GM21423 (cell line): ENCODE data around the gene PNP.

Experiments used
- ATAC-seq: cut with Tn5 transposase; IDR thresholded peaks from one replicate; pipeline ENCODE4 v1.9.1; 2021; ENCODE audit warnings: mild to moderate bottlenecking, moderate library complexity; ENCODE audit not compliant: unreplicated experiment

The PNP gene

DNA sequence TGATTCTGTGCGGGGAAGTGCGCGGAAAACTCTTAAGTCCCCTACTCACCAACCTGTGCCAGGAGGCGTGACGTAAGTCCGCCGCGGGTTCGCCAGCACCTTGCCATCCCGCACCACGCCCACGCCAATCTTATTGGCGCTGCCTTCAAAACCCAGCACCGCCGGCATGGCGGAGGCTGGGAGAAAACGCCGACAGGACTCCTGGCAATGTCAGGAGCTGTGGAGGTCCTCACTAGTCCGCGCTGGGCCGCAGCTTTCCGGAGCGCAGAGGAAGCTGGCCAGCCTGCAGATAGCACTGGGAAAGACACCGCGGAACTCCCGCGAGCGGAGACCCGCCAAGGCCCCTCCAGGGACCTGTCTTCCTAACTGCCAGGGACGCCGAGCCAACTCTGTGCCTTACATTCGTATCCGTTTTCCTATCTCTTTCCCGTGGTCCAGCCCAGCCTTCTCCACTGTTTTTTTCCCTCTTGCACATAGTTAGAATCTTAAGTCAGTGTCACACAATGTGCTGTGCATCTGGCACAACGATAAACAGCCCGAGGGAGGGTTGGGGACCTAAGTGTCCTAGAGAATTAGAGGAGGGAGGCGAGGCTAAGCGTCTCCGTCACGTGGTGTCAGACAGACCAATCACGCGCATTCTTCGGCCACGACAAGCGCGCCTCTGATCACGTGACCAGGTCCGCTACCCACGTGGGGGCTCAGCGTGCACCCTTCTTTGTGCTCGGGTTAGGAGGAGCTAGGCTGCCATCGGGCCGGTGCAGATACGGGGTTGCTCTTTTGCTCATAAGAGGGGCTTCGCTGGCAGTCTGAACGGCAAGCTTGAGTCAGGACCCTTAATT, 14.5 kb upstream of the PNP start, which contains the start of the genes APEX1 and OSGEP:
APEX1 (plus strand) TSS at position 711 of the 839 bp plus-strand sequence. CDS start 420 bp downstream, outside the sequence.
OSGEP (minus strand) TSS at position 297 of the 839 bp plus-strand sequence; CDS start at position 168, 129 bp downstream.
- ATAC-seq, result peak; percentile 83

DNA sequence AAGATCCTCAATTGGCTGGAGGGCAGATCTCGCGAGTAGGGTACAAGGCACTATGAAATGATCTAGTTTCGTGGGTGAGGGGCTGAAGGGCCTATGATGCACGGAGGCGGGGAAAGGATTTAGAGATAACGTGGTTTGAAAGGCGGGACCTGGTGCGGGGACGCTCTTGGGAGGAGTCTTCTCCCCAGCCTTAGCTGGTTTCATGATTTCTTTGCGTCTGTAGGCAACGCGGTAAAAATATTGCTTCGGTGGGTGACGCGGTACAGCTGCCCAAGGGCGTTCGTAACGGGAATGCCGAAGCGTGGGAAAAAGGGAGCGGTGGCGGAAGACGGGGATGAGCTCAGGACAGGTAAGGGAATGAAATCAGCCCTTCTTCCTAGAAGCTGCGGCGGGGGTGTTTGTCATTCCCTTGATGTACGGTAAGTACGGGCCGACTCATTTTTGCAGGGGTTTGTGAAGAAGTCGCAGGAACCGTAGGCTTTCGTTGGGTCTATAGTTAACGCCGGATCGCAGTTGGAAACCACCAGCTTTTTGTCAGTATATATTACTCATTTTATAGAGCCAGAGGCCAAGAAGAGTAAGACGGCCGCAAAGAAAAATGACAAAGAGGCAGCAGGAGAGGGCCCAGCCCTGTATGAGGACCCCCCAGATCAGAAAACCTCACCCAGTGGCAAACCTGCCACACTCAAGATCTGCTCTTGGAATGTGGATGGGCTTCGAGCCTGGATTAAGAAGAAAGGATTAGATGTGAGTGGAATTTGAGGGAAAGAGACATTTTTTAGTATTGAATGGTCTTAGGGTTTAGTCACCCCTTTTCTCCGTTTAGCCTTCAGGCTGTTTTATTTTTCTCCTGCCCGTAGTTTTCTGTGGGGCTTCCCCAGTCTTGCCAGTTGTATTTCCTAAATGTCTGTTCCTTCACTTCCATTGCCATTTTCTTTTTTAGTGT, 13.6 kb upstream of the PNP start:
- ATAC-seq, result peak; percentile 36

DNA sequence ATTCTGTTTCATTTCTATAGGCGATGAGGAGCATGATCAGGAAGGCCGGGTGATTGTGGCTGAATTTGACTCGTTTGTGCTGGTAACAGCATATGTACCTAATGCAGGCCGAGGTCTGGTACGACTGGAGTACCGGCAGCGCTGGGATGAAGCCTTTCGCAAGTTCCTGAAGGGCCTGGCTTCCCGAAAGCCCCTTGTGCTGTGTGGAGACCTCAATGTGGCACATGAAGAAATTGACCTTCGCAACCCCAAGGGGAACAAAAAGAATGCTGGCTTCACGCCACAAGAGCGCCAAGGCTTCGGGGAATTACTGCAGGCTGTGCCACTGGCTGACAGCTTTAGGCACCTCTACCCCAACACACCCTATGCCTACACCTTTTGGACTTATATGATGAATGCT, 12.2 kb upstream of the PNP start:
- no peak for ATAC-seq

DNA sequence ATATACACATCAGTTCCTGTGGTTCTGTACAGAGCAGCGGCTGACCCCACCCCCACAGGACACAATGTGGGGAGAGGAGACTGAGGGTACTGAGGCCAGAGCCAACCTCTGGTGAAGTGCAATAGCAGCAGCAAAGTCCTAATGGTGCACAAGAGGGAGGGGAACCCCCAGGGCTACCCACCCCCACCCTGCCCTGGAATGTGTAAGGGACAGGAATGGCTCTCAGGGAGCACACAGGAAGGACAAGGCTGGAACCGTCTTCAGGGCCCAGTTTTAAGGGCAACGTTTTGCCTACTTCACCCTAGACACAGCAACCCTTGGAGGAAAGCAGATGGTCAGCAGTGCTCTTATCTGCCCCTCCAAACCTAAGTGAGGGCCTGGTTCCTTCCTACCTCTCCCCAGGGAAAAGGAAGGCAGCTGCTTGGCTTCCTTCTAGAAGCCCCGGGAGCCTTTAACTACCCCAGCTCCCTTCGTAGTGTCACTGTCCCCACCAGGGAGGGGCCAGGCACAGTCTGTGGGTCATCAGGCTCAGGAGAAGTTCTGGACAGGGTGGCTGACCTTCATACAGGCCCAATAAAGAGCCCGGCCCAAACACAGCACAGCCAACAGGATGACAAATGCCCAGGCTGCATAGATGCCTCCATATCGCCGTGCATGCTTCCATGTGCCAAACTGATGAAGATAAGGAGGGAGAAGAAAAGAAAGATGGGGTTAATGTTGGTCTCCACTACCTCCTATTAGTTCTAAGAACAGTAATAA, 11.0 kb upstream of the PNP start:
- no peak for ATAC-seq

DNA sequence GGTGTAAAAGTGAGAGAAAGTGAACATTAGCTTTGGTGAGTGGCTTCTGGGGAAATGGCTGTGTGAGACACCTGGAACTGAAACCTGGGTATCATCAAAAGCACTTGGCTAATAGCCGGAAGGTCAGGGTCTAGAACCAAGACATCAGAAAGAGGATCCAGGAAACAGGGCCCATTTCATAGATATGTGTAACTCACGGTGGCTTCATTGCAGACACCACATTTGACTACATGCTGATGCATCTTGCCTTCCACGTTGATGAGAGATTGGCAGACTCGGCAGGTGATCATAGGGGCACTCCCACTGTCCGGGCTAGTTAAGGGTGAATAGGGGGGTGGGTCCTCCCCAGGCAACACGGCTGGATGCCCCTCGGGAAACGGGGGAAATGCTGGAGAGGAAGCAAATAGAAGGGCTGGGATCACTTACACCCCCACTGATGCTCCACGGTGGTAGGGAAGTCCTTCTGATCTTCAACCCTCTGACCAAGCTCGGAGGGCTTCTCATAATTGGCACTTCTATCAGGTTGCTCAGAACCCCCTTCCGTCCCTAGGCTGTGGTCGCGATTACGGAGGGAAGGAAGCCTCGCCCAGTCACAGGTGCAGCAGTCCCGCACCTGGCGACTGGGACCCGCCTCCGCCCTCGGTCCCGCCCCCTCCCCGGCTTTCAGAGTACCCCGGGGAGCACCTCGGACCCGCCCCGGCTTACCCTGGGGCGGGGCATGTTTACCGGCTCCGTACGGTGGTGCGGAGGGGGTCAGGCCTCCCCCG, 8.6 kb upstream of the PNP start:
- peak; percentile 9 for ATAC-seq

DNA sequence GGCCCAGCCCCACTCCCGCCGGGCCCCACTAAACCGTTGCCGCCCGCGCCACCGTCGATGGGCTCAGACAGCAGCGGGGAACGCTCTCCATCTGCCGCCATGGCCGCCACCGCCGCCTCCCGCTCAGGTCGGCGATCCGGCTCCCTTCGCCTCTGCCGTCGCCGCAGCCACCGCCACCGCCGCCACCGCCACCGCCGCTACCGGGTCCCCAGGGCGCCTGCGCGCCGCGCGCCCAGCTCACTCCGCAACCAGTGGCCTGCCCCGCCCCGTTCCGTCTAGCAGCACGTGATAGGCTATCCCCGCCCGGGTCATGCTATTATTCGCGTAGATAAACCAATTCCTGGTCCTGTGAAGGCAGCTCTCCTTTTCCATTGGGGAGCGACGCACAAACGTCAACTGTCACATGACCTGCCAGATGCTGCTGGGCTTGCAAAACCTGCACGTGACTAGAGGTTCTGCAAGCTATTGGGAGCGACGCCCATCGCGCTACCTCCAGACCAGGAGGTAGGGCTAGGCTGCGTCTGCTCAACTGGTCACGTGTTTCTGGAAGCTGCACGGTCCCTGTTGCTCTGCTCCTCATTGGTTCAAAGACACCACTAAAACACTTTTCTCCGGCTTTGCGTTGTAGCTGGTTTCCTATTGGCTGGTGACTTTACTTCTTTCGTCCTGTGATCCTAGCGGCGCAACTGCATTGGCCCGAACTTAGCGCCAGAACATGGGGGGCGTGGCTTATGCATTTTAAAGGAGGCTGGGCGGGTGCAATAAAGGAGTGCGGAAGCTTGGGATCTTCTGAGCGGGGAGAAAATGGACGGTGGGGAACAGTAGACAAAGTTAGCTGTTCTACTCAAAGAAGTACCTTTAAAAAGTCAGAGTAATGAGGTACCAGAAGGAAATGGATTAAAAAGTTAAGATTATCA, 7.7 kb upstream of the PNP start, which contains the start of gene PIP4P1:
PIP4P1 (minus strand) TSS at position 210 of the 917 bp plus-strand sequence; CDS start at position 101, 109 bp downstream.
- ATAC-seq, result peak; percentile 89

DNA sequence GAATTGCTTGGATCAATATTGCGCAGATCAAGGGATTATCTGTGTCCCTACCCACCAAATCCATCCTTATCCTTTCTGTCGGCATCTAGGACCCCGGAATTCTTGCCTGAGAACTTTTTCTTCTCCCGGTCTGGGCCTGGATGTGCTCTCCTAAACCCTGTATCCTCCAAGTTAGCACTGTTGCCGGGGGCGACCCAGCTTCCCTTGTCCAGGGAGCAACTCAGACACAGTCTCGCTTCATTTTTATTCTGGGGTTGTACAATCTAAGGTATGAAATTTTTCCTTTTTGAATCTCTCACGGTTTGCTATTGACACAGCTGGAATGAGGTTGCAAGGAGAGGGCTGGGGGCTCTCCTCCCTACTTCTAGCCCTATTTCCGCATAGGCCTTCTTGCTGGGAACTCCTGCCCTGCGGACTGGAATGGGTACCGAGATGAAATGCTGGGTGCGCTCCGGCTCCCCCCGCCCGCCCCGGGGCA, 403 bp upstream of the PNP start:
- ATAC-seq, result no peak

DNA sequence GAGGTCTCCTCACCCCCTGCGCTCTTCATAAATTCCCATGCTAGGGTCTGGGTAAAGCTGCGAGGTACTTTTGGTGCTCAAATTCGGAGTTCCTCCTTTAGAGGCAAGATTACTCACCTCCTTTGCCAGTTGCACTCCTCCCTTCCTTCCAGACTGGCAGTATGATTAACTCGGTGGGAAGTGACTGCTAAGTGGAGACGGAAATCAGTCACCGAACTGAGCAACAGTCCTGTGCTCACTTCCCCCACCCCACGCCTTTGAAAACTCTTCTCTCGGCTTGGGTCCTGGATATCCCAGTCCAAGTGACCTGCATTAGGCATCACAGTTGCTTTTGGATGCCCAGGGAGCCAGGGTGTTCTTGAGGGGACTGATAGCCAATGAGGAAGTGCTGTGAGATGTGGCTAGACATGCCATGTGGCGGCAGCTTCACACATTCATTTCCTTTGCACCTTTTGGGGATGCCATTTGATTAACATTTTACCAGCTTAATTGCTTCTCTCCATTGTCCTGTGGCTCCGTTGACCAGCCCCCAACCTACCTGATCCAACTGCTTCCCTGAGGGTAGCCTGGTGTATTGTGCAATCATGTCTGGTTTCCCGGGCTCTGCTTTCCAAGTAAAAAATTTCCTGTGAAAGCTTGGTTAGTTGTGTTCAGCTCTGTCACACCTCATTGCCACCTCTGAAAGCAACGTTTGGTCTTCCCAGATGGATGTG, 840 bp downstream of the PNP start:
- peak; percentile 31 for ATAC-seq

DNA sequence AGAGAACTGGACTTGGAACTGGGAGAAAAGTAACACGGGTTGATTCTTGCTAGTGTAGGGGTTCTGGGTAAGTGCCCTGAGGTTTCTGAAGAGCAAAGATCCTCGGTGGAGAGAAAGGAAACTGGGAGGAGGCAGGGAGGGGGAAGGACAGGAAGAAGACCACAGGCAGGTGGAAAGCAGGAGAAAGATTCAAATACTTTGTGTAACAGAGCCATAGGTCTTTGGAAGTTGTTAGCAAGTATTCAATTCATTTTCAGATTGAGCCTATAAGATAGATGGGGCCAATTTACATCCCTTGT, 1.3 kb downstream of the PNP start:
- ATAC-seq, result no peak

DNA sequence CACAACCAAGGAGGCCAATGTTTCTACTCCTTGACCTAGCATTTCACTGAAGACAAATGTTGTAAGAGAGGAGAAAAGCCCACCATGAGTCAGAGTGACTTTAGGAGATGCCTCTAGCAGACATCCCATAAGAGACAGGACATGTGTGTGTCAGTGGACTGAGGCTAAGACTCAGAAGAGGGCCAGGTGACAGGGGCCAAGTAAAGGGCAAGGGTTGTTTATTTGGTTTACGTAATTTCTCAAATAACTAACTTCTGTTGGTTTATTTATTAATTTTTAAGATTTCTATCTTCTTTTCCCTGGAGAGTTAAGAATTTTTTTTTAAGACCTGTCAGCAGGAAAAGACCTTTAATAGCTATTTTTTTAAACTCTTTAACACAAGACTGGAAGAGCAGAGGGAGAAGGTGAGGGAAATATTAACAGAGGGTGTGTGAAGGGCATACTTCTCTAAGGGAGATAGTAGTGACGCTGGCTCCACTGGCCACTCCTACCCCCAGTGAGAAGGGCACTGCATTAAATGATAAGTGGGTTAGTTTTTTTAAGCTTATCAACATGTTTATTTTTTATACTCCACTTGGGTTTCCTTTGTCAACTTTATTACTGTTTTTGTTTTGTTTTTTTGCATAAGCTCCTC, 3.4 kb downstream of the PNP start:
- ATAC-seq, result no peak

DNA sequence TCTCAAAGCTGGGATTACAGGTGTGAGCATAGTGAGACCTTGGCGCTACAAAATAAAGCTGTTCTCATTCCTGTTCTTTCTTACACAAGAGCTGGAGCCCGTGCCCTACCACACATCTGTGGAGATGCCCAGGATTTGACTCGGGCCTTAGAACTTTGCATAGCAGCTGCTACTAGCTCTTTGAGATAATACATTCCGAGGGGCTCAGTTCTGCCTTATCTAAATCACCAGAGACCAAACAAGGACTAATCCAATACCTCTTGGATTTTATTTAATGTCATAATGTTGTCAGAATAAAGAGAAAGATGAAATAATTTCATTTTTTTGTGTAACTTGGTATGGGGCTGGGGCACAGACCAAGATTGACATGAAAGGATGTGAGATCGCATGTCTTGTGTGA, 7.6 kb downstream of the PNP start:
- no peak for ATAC-seq

DNA sequence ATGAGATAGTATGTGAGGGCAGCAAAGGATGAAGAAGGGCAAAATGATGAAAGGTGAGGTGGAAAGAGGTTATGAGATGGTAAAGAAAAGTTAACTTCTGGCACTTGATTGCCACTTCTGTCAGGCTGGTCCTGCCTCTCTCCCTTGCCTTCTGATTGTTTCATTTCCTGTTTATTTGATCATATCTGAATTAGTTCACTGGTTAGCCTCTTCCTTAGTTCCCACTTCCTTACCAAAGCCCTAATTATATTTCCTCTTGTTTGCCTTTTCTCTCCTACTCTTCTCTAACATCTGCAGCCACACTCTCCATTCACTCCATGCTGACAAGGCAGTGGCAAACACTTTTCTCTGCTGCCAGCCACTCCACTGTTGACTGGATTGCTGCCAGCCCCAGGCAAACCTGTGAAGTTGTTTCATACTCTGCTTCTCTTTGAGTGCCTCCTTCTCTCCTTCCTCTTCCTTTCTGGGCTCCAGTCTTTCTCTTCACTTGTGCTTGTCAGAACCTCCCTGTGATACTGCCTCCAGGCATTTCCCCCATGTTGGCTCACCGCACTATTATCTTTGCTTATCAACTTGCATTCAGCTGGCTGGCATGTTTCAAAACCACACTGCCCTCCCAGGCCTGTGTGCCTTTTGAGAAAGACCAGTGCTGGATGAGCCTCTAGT, 8.1 kb downstream of the PNP start:
- ATAC-seq, result no peak

DNA sequence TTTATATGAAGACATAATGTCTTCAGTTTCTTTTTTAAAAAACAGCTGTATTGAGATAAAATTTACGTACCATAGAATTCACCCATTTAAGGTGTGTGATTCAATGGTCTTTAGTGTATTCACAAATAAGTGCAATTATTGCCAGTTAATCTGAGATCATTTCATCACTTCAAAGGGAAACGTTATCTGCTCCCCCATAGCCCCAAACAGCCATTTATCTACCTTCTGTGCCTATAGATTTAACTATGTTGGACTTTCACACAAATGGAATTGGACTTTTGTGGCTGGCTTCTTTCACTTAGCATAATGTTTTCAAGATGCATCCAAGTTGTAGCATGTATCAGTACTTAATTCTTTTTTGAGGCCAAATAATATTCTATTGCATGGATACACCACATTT, 9.7 kb downstream of the PNP start:
- no peak for ATAC-seq

DNA sequence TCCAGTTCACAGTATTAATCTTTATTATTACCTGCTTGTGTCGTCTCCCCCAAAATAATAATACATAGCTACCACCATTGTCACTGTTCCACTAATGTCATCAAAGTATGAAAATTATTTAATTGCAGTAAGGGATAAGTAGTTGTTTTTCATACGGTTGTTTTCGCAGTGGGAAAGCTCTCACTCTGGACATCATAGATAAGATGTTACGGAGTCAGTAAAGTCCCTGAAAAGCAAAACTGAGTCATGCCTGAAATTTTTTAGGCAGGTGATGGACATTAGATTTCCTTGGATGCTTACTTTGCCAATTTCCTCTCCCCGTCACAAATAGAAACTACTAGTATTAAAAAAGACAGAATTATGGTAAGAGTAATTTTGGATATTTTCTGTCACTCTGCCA, 13.2 kb downstream of the PNP start:
- ATAC-seq, result no peak

DNA sequence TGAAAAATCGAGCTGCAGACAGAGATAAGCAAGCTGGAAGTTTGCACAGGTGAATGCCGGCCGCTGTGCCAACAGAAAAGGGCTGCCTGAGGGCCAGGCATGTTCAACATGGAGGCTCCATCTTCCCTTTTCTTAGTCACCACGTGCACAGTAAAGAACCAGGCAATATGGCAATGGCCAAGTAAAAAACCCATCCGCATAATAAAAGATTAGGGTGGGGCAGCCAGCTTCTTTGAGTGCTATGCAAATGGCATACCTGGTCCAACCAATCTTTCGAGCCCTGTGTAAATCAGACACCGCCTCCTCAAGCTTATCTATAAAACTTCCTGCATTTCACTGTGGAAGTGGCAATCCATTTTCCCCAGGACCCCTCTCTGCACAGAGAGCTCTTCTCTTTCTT, 16.7 kb downstream of the PNP start:
- ATAC-seq, result no peak

DNA sequence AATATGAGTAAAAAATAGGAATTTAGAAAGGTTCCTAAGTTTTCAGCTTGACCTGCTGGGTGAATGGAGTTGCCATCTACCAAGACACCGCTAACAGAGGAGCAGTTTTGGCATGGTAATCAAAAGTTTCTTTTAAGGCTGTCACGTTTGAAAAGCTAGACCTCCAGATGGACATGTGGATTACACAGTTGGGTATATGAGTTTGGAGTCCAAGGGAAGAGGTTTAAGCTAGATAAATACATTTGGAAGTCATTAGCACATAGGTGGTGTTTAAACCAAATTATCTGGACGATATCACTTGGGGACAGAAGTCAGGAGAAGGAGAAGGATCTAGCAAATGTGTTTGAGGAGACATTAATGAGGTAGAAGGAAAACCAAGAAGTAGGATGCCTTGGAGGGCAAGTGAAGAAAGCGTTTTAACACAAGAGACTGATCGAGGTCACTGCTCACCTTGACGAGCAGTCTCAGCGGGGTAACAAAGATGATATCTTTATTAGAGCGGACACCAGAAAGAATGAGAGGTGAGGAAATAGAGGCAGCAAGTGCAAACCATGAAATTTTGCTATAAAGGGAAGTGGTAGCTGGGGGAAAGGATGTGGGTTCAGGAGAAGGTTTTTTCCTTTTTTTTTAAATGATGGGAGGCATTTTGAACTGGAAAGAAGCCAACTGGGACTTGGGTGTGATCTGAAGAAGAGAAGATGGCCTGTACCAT, 17.6 kb downstream of the PNP start:
- ATAC-seq, result no peak

DNA sequence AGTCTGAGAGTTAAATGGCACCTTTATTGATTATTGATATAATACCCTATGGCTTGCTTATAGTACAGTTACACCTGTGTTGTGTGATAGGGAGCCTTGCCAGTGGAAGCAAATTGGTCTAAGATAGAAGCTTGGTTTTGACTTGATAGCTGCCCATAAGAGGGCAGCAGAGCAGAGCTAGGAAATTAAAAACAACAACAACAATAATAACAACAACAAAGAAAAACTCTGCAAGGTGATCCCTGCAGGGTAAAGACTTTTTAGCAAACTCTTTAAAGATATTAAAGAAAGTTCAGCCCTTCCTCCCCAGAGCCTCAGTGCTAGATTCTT, 18.2 kb downstream of the PNP start:
- ATAC-seq, result no peak
